Common myeloid progenitor, CD34-positive (primary cell): ENCODE data around the gene CAB39L.

Experiments used
- CTCF ChIA-PET: fragments of 350-600 bp; sonication (Branson Sonifier 250); formaldehyde crosslinking; loops from one replicate; lab custom pipeline; 2021; ENCODE audit warnings: antibody characterized with exemption; lab: Charles Lee
- POLR2A ChIA-PET: fragments of 350-600 bp; sonication (Branson Sonifier 250); formaldehyde crosslinking; loops from one replicate; lab custom pipeline; 2021; ENCODE audit warnings: antibody characterized with exemption; lab: Charles Lee
- DNase-seq, 3 donors: peaks; one replicate each; pipeline versions ENCODE4 v3.0.0 to v3.0.0-alpha.2; 2013
- H3K27ac ChIP-seq, 2 experiments: 1 replicate in 1 of 2; 2 replicates in 1 of 2; pipeline ENCODE4 v1.7.0; 2013; ENCODE audit warnings: inconsistent platforms in 2 of 2, low read length in 2 of 2, mild to moderate bottlenecking in 2 of 2, low read depth in 1 of 2, moderate library complexity in 1 of 2; ENCODE audit not compliant: severe bottlenecking in 2 of 2, insufficient read depth in 1 of 2, poor library complexity in 1 of 2
- H3K27me3 ChIP-seq, 5 experiments: replicated peaks in 2 of 5; 1 replicate in 3 of 5; 2 replicates in 2 of 5; pipeline versions ENCODE4 v1.6.1 to v1.7.0; 2013; ENCODE audit warnings: low read length in 4 of 5, mild to moderate bottlenecking in 2 of 5, moderate library complexity in 2 of 5, inconsistent platforms in 1 of 5; ENCODE audit not compliant: insufficient read depth in 5 of 5, control insufficient read depth in 4 of 5
- H3K36me3 ChIP-seq, 4 experiments: 1 replicate in 2 of 4; 2 replicates in 2 of 4; pipeline versions ENCODE4 v1.6.1 to v1.7.0; 2013; ENCODE audit warnings: low read length in 3 of 4, control low read depth in 1 of 4, mild to moderate bottlenecking in 1 of 4; ENCODE audit not compliant: control insufficient read depth in 4 of 4, insufficient read depth in 4 of 4
- H3K4me1 ChIP-seq, 4 experiments: 1 replicate in 3 of 4; 2 replicates in 1 of 4; pipeline versions ENCODE4 v1.6.1 to v1.7.1; 2013; ENCODE audit warnings: low read length in 3 of 4, mild to moderate bottlenecking in 3 of 4, control low read depth in 1 of 4, inconsistent platforms in 1 of 4, moderate library complexity in 1 of 4; ENCODE audit not compliant: control insufficient read depth in 4 of 4, insufficient read depth in 4 of 4; ENCODE audit errors: control extremely low read depth in 1 of 4
- H3K4me3 ChIP-seq, 7 experiments: 1 replicate in 4 of 7; 2 replicates in 3 of 7; pipeline versions ENCODE4 v1.5.1 to v1.7.0; 2013; ENCODE audit warnings: mild to moderate bottlenecking in 7 of 7, low read length in 6 of 7, moderate library complexity in 6 of 7, inconsistent platforms in 2 of 7, low read depth in 2 of 7, control low read depth in 1 of 7; ENCODE audit not compliant: insufficient read depth in 4 of 7, control insufficient read depth in 1 of 7; ENCODE audit errors: extremely low read depth in 1 of 7
- H3K9me3 ChIP-seq, 5 experiments: 1 replicate in 4 of 5; 2 replicates in 1 of 5; pipeline versions ENCODE4 v1.6.1 to v1.7.1; 2013; ENCODE audit warnings: low read length in 4 of 5, mild to moderate bottlenecking in 2 of 5, inconsistent platforms in 1 of 5, low read depth in 1 of 5, moderate library complexity in 1 of 5; ENCODE audit not compliant: control insufficient read depth in 4 of 5, insufficient read depth in 2 of 5; ENCODE audit errors: control extremely low read depth in 1 of 5
- WGBS: methylation state at CpG from one replicate; pipeline ENCODE4 v1.1.5; 2013; ENCODE audit not compliant: insufficient coverage; 5-methylcytosine and 5-hydroxymethylcytosine counted together

CAB39L gene

GRCh38 chr13:49279885-49280284 is 164.0 kb downstream of the CAB39L start:
- CTCF ChIA-PET, result interaction anchor here (0.6 to 8.7 kb wide), 23 partner anchors 7 to 277 kb away, joined by 3 to 85 read pairs (median 10); partner anchors contain the start of genes CDADC1 and MLNR

GRCh38 chr13:49279112-49279511 is 164.8 kb downstream of the CAB39L start:
- WGBS, result 97% methylated on average over 5 of the region's 5 CpGs
- POLR2A ChIA-PET, result interaction anchor here (0.5 kb wide), 1 partner anchor 10 kb away, joined by 3 read pairs; no protein-coding TSS in a partner anchor

More at GRCh38 chr13:49279885-49280284, 164.0 kb downstream of the CAB39L start:
- Histone ChIP-seq H3K36me3 (peaks cover 2 to 29% (median 11%) of the 10 kb centered on the region in 4 experiments), H3K9me3 (no peaks in the 10 kb centered on the region), H3K27ac (no peak overlapping the region), H3K4me3 (no peak overlapping the region), H3K27me3 (no peaks in the 10 kb centered on the region), H3K4me1 (peaks cover 0 to 13% (median 6%) of the 10 kb centered on the region in 4 experiments)
- POLR2A ChIA-PET, result no interaction called here
- DNase-seq, result no peak

GRCh38 chr13:49278211-49278610 is 165.7 kb downstream of the CAB39L start:
- ChIA-PET POLR2A (no interaction called here), CTCF (interaction anchor here (1.0 to 8.7 kb wide), 10 partner anchors 13 to 98 kb away, joined by 3 to 85 read pairs (median 20); partner anchors contain the start of gene MLNR)
- peaks cover 0 to 13% (median 6%) of the 10 kb centered on the region in 4 experiments for H3K4me1 ChIP-seq
- no CpG with 5 or more reads among the region's 2 CpGs for WGBS
- no peaks in the 10 kb centered on the region for H3K27me3 ChIP-seq
- H3K4me3 ChIP-seq, result peak overlapping the region in 1 of 7 experiments; percentile 31
- peaks cover 0 to 25% (median 10%) of the 10 kb centered on the region in 4 experiments for H3K36me3 ChIP-seq
- H3K27ac ChIP-seq, result peak overlapping the region in 1 of 2 experiments; percentile 36
- H3K9me3 ChIP-seq, result no peaks in the 10 kb centered on the region
- DNase-seq, result peak in 2 of 3 donors; percentile 60 to 63

More at GRCh38 chr13:49279112-49279511, 164.8 kb downstream of the CAB39L start:
- CTCF ChIA-PET, result interaction anchor here (0.6 to 8.7 kb wide), 15 partner anchors 9 to 239 kb away, joined by 3 to 85 read pairs (median 16); partner anchors contain the start of genes CDADC1 and MLNR
- no peaks in the 10 kb centered on the region for H3K9me3 ChIP-seq
- H3K27me3 ChIP-seq, result no peaks in the 10 kb centered on the region
- H3K4me1 ChIP-seq, result peaks cover 0 to 13% (median 6%) of the 10 kb centered on the region in 4 experiments
- no peak for DNase-seq
- H3K27ac ChIP-seq, result no peak overlapping the region
- H3K4me3 ChIP-seq, result no peak overlapping the region
- peaks cover 0 to 25% (median 10%) of the 10 kb centered on the region in 4 experiments for H3K36me3 ChIP-seq

- DNase-seq, result no peak
- Histone ChIP-seq H3K27me3 (no peaks in the 10 kb centered on the region), H3K36me3 (peaks cover 11 to 13% (median 11%) of the 10 kb centered on the region in 4 experiments), H3K9me3 (no peaks in the 10 kb centered on the region), H3K27ac (no peak overlapping the region), H3K4me1 (peaks cover 0 to 8% (median 3%) of the 10 kb centered on the region in 4 experiments), H3K4me3 (no peak overlapping the region)
- ChIA-PET POLR2A (interaction anchor here (0.7 kb wide), 1 partner anchor 44 kb away, joined by 7 read pairs; no protein-coding TSS in a partner anchor), CTCF (interaction anchor here (0.7 to 1.7 kb wide), 3 partner anchors 8 to 25 kb away, joined by 3 to 5 read pairs (median 3); no protein-coding TSS in a partner anchor)
- 0% methylated on average over 1 of the region's 2 CpGs for WGBS
Measured at GRCh38 chr13:49272296-49272695, 171.6 kb downstream of the CAB39L start.

GRCh38 chr13:49271264-49271663 is 172.6 kb downstream of the CAB39L start:
- ChIA-PET POLR2A (no interaction called here), CTCF (interaction anchor here (0.8 to 2.7 kb wide), 8 partner anchors 9 to 172 kb away, joined by 3 to 13 read pairs (median 4); no protein-coding TSS in a partner anchor)
- WGBS, result 78% methylated on average over 1 of the region's 1 CpG
- no peak for DNase-seq
- Histone ChIP-seq H3K9me3 (no peaks in the 10 kb centered on the region), H3K27me3 (no peaks in the 10 kb centered on the region), H3K36me3 (peaks cover 13 to 15% (median 14%) of the 10 kb centered on the region in 4 experiments), H3K27ac (peak overlapping the region in 1 of 2 experiments; percentile 11), H3K4me3 (no peak overlapping the region), H3K4me1 (peaks cover 0 to 8% (median 3%) of the 10 kb centered on the region in 4 experiments)

GRCh38 chr13:49265822-49266221 is 178.0 kb downstream of the CAB39L start:
- WGBS, result 0% methylated on average over 2 of the region's 2 CpGs
- DNase-seq, result peak in 2 of 3 donors; percentile 61 to 71
- Histone ChIP-seq H3K9me3 (no peaks in the 10 kb centered on the region), H3K36me3 (peaks cover 23 to 38% (median 30%) of the 10 kb centered on the region in 4 experiments), H3K27me3 (no peaks in the 10 kb centered on the region), H3K4me3 (peak overlapping the region in 1 of 7 experiments; percentile 30), H3K4me1 (peaks cover 0 to 11% (median 3%) of the 10 kb centered on the region in 4 experiments), H3K27ac (peak overlapping the region; percentile 16 to 78)
- ChIA-PET CTCF (interaction anchor here (0.6 to 4.3 kb wide), 5 partner anchors 14 to 123 kb away, joined by 3 to 42 read pairs (median 4); partner anchors contain the start of gene CDADC1), POLR2A (interaction anchor here (0.9 kb wide), 1 partner anchor 18 kb away, joined by 4 read pairs; the partner anchor contains the start of gene CDADC1)

GRCh38 chr13:49262634-49263033 is 181.2 kb downstream of the CAB39L start:
- Histone ChIP-seq H3K4me1 (peaks cover 0 to 20% (median 5%) of the 10 kb centered on the region in 4 experiments), H3K9me3 (no peaks in the 10 kb centered on the region), H3K36me3 (peaks cover 25 to 50% (median 38%) of the 10 kb centered on the region in 4 experiments), H3K4me3 (no peak overlapping the region), H3K27ac (no peak overlapping the region), H3K27me3 (no peaks in the 10 kb centered on the region)
- ChIA-PET POLR2A (no interaction called here), CTCF (interaction anchor here (1.3 to 2.7 kb wide), 4 partner anchors 8 to 43 kb away, joined by 3 to 13 read pairs (median 10); partner anchors contain the start of gene MLNR)
- no peak for DNase-seq
- WGBS, result 96% methylated on average over 5 of the region's 6 CpGs
